SK-N-SH treated with all-trans-retinoic acid at 6 μM for 48 hours (cell line): ENCODE data around the gene FAM171A2.

ENCODE experiments used
- BACH2 ChIP-seq: fragments of 250-450 bp; sonication (Bioruptor Pico); IDR thresholded peaks from 2 replicates; pipeline ENCODE4 v1.9.0; 2021; ENCODE audit warnings: mild to moderate bottlenecking, borderline replicate concordance
- CSRNP3 ChIP-seq: fragments of 250-450 bp; sonication (Bioruptor Pico); IDR thresholded peaks from 2 replicates; pipeline ENCODE4 v1.5.1; 2021; ENCODE audit warnings: mild to moderate bottlenecking, moderate library complexity
- GLIS3 ChIP-seq: fragments of 250-450 bp; sonication (Bioruptor Pico); IDR thresholded peaks from 2 replicates; pipeline ENCODE4 v1.5.0; 2020; ENCODE audit warnings: mild to moderate bottlenecking, moderate library complexity
- ISL1 ChIP-seq: fragments of 250-450 bp; sonication (Bioruptor Pico); IDR thresholded peaks from 2 replicates; pipeline ENCODE4 v2.1.2; 2022; ENCODE audit warnings: mild to moderate bottlenecking, moderate library complexity
- OSR1 ChIP-seq: fragments of 250-450 bp; sonication (Bioruptor Pico); IDR thresholded peaks from 2 replicates; pipeline ENCODE4 v1.8.0; 2022; ENCODE audit warnings: moderate library complexity, mild to moderate bottlenecking, inconsistent platforms
- PATZ1 ChIP-seq: fragments of 250-450 bp; sonication (Bioruptor Pico); IDR thresholded peaks from 2 replicates; pipeline ENCODE4 v1.8.0; 2020; ENCODE audit warnings: mild to moderate bottlenecking, moderate library complexity, borderline replicate concordance
- TOX ChIP-seq: fragments of 250-450 bp; sonication (Bioruptor Pico); IDR thresholded peaks from 2 replicates; pipeline ENCODE4 v1.8.0; 2021; ENCODE audit warnings: mild to moderate bottlenecking, moderate library complexity, borderline replicate concordance
- ZFP30 ChIP-seq: fragments of 450-650 bp; formaldehyde crosslinking; IDR thresholded peaks from 2 replicates; pipeline ENCODE4 v1.5.0; 2022; ENCODE audit warnings: mild to moderate bottlenecking, moderate library complexity
- ZNF565 ChIP-seq: fragments of 450-650 bp; formaldehyde crosslinking; conservative IDR thresholded peaks from 2 replicates; pipeline ENCODE4 v1.5.0; 2020; ENCODE audit warnings: low read depth, mild to moderate bottlenecking, moderate library complexity

- TF ChIP-seq CSRNP3 (CRISPR knock-in tag) (no peak), TOX (CRISPR knock-in tag) (no peak), ZFP30 (CRISPR knock-in tag) (no peak), BACH2 (no peak), ISL1 (CRISPR knock-in tag) (no peak), OSR1 (CRISPR knock-in tag) (no peak), ZNF565 (CRISPR knock-in tag) (no peak), GLIS3 (CRISPR knock-in tag) (no peak), PATZ1 (CRISPR knock-in tag) (no peak)
Observed at GRCh38 chr17:44386182-44386525, 22.5 kb upstream of the FAM171A2 start.
